Measurements from ENCODE around the gene ARHGAP22.

ARHGAP22 gene

DNA sequence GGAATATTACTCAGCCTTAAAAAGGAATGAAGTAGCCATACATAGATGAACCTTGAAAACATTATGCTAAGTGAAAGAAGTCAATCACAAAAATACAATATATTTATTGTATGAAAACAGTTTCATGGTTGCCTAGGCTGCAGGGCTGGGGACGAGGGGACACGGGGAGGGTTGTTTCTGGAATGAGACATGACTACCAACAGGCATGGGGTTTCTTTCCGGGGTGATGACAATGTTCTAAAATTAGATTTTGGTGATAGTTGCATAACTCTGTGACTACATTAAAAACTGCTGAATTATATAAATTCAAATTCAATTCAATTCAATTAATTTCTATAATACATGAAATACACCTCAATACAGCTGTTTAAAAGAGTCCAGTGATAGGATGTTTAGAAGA is 88.0 kb downstream of the ARHGAP22 start:
- no peak for TF ChIP-seq GABPA (IDR thresholded peaks at IDR 0.05; ENCODE audit: low read depth)
- no peak for TF ChIP-seq POLR2AphosphoS5 (IDR thresholded peaks at IDR 0.05; ENCODE audit: low read depth)
- TF ChIP-seq SPI1 (IDR thresholded peaks at IDR 0.05; ENCODE audit: borderline replicate concordance, low read depth), result no peak
- TF ChIP-seq, protein P1, sequence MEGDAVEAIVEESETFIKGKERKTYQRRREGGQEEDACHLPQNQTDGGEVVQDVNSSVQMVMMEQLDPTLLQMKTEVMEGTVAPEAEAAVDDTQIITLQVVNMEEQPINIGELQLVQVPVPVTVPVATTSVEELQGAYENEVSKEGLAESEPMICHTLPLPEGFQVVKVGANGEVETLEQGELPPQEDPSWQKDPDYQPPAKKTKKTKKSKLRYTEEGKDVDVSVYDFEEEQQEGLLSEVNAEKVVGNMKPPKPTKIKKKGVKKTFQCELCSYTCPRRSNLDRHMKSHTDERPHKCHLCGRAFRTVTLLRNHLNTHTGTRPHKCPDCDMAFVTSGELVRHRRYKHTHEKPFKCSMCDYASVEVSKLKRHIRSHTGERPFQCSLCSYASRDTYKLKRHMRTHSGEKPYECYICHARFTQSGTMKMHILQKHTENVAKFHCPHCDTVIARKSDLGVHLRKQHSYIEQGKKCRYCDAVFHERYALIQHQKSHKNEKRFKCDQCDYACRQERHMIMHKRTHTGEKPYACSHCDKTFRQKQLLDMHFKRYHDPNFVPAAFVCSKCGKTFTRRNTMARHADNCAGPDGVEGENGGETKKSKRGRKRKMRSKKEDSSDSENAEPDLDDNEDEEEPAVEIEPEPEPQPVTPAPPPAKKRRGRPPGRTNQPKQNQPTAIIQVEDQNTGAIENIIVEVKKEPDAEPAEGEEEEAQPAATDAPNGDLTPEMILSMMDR (IDR thresholded peaks at IDR 0.05; ENCODE audit: insufficient read depth, low read length), result no peak
- TF ChIP-seq, protein P2, sequence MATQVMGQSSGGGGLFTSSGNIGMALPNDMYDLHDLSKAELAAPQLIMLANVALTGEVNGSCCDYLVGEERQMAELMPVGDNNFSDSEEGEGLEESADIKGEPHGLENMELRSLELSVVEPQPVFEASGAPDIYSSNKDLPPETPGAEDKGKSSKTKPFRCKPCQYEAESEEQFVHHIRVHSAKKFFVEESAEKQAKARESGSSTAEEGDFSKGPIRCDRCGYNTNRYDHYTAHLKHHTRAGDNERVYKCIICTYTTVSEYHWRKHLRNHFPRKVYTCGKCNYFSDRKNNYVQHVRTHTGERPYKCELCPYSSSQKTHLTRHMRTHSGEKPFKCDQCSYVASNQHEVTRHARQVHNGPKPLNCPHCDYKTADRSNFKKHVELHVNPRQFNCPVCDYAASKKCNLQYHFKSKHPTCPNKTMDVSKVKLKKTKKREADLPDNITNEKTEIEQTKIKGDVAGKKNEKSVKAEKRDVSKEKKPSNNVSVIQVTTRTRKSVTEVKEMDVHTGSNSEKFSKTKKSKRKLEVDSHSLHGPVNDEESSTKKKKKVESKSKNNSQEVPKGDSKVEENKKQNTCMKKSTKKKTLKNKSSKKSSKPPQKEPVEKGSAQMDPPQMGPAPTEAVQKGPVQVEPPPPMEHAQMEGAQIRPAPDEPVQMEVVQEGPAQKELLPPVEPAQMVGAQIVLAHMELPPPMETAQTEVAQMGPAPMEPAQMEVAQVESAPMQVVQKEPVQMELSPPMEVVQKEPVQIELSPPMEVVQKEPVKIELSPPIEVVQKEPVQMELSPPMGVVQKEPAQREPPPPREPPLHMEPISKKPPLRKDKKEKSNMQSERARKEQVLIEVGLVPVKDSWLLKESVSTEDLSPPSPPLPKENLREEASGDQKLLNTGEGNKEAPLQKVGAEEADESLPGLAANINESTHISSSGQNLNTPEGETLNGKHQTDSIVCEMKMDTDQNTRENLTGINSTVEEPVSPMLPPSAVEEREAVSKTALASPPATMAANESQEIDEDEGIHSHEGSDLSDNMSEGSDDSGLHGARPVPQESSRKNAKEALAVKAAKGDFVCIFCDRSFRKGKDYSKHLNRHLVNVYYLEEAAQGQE (IDR thresholded peaks at IDR 0.05; ENCODE audit: insufficient replicate concordance, low read depth), result no peak
- H3K27me3 ChIP-seq (ENCODE audit: insufficient read depth, poor library complexity, severe bottlenecking), result no peaks in the 10 kb centered on the region
- no peak overlapping the region for H3K27ac ChIP-seq (replicated peaks)
- no peak overlapping the region for H3K4me3 ChIP-seq (replicated peaks; ENCODE audit: insufficient read depth, low read length)
- DNase-seq (ENCODE audit: low read depth in 1 of 2, low spot score in 1 of 2), result no peak

DNA sequence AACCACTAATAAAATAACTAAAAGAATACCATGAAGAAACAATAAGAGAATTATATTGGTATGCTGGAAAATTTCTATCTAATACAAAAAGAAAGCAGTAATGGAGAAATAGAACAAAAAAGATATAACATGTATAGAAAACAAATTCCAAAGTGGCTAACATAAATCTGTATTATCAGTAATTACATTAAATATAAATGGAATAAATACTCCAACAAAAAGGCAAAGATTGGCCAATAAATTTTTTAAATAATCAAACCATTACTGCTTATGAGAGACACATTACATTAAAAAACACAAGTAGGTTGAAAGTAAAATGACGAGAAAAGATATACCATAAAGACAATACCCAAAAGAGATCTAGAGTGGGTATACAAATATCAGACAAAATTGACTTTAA is 90.0 kb downstream of the ARHGAP22 start:
- no peak overlapping the region for H3K27ac ChIP-seq (replicated peaks)
- no peak overlapping the region for H3K4me3 ChIP-seq (replicated peaks; ENCODE audit: insufficient read depth, low read length)
- H3K27me3 ChIP-seq (ENCODE audit: insufficient read depth, poor library complexity, severe bottlenecking), result no peaks in the 10 kb centered on the region
- no peak for DNase-seq (ENCODE audit: low read depth in 1 of 2, low spot score in 1 of 2)
- TF ChIP-seq POLR2AphosphoS5 (IDR thresholded peaks at IDR 0.05; ENCODE audit: low read depth), result no peak
- TF ChIP-seq, protein P1 (IDR thresholded peaks at IDR 0.05; ENCODE audit: insufficient read depth, low read length), result no peak
- no peak for TF ChIP-seq GABPA (IDR thresholded peaks at IDR 0.05; ENCODE audit: low read depth)
- TF ChIP-seq, protein P2 (IDR thresholded peaks at IDR 0.05; ENCODE audit: insufficient replicate concordance, low read depth), result no peak
- TF ChIP-seq SPI1 (IDR thresholded peaks at IDR 0.05; ENCODE audit: borderline replicate concordance, low read depth), result no peak

DNA sequence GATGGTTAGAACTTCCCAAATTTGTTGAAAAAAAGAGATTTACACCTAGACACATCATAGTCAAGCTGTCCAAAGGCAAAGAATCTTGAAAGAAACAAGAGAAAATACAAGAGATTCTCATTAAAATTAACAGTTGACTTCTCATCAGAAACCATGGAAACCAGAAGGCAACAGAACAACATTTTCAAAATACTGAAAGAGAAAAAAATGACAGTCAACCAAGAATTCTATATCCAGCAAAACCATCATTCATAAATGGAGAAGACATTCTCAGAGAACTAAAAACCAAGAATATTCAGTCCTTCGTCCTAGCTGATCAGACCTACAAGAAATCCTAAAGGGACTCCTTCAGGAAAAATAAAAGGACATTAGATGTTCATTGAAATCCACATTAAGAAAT is 90.6 kb downstream of the ARHGAP22 start:
- no peak overlapping the region for H3K4me3 ChIP-seq (replicated peaks; ENCODE audit: insufficient read depth, low read length)
- DNase-seq (ENCODE audit: low read depth in 1 of 2, low spot score in 1 of 2), result no peak
- no peak overlapping the region for H3K27ac ChIP-seq (replicated peaks)
- H3K27me3 ChIP-seq (ENCODE audit: insufficient read depth, poor library complexity, severe bottlenecking), result no peaks in the 10 kb centered on the region
- TF ChIP-seq POLR2AphosphoS5 (IDR thresholded peaks at IDR 0.05; ENCODE audit: low read depth) (no peak), GABPA (IDR thresholded peaks at IDR 0.05; ENCODE audit: low read depth) (no peak), SPI1 (IDR thresholded peaks at IDR 0.05; ENCODE audit: borderline replicate concordance, low read depth) (no peak)
- TF ChIP-seq, protein P1 (IDR thresholded peaks at IDR 0.05; ENCODE audit: insufficient read depth, low read length), result no peak
- TF ChIP-seq, protein P2 (IDR thresholded peaks at IDR 0.05; ENCODE audit: insufficient replicate concordance, low read depth), result no peak
